ENCODE measurements around the gene TRIM36.

The TRIM36 gene

DNA sequence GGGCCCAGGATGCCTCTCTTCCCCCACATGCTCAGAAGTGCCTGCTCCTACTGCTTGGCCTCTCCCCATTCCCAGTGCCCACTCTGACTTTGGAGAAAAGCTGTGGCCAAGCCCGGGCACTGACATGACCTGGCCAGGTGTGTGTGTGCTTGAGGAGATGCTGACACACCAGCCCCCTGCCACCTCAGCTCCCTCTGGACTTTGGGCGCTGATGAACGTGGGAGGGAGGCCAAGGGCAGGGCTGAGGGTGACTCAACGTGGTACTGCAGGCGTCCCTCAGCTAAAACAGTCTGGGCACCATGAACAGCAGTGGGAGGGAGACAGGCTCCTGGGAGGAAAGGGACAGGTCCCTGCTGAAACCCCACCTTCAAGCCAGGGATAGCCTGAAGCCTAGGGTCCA lies 3.9 kb downstream of the TRIM36 start:
- DNase-seq (ENCODE audit: low read depth) = no peak

DNA sequence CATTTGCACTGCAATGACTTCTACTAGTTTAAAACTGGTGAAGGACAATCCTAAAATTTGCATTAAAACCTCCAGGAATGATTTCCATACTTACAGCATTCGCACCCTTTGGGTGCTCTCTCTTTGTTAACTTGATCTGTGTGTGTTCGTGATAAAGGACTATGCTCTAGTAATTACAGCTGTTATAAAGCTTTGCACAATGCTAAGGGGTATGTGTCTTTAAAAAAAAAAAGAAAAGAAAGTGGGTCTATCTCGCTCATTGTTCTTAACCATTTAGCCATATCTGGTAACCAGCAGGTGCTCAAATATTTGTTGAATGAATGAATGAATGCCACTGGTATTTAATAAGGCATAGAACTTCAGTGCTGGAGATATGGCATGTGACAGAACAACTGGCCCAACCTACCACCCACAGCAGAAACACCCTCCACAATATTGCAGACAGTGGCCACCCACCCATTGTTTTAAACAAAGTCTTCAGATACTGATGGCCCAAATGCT lies 8.7 kb downstream of the TRIM36 start:
- DNase-seq (ENCODE audit: low read depth) = no peak

DNA sequence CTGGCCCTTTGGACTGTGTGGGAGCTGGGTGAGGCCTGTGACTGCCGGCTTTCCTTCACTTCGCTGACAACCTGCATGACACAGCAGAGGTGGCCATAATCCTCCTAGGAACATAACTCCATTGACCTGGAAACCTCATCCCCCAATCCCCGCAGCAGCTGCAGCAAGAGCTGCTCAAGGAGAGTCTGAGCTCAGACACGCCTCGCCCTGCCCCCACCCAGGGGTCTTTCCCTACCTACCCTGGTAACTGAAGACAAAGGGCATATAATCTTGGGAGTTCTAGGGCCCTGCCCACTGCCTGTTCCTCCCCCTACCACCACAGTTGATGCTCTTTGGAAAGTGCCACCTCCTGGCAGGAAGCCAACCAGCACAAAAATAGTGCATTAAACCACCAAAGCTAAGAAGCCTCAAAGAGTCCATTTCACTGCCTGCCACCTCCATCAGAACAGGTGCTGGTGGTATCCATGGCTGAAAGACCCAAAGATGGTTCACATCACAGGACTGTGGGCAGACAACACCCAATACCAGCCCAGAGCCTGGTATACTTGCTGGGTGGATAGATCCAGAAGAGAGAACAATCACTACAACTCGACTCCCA lies 18.4 kb downstream of the TRIM36 start:
- no peak for DNase-seq (ENCODE audit: low read depth)

DNA sequence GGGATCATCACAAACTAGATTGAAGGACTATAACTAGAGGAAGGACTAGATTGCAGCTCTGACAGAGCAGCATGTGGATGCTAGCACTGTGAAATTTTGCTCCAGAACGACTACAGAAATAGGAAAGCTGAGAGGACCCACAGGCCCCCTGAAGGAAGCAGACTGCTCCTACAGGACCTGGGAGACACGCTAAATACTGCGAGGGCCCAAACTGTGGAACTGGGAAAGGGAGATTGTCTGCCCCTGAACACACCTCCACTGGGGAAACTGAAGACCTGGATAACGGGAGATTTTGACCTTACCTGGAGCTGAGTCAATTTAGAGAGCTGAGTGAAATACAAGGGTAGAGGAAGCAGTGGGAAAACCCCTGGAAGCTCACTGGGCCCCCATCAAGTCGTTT lies 19.2 kb downstream of the TRIM36 start:
- no peak for DNase-seq (ENCODE audit: low read depth)

DNA sequence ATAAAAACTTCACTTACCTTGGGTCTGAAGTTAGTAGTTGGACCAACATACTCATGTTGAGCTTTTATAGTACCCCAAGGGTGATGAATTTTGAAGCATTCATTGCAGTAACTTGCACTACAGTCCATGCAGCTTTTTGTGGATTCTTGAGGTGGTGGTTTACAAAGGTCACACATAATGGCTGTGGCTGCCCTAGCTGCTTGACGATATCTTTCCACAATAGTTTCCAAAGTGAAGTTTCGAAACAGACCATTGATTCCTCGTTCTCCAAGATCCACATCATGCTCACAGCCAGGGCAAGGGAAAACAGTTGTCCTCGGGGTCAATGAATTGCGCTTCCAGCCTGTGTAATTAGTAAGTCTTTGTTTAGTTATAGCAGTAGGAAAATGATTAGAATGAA lies 22.7 kb downstream of the TRIM36 start:
- no peak for DNase-seq (ENCODE audit: low read depth)

DNA sequence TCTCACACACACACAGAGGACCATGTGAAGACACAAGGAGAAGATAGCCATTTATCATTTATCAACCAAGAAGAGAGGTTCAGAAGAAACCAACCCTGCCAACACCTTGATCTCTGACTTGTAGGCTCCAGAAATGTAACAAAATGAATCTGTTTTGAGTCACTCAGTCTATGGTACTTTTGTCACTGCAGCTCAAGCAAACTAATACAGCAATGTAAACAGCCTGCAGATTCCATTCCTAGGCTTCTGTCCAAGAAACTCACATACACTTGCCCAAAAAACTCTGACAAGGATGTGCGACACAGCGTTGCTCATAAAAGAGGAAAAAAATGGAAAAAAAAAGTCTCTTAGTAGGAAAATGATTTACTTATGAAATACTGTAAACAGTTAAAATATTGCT lies 33.4 kb downstream of the TRIM36 start:
- no peak for DNase-seq (ENCODE audit: low read depth)

DNA sequence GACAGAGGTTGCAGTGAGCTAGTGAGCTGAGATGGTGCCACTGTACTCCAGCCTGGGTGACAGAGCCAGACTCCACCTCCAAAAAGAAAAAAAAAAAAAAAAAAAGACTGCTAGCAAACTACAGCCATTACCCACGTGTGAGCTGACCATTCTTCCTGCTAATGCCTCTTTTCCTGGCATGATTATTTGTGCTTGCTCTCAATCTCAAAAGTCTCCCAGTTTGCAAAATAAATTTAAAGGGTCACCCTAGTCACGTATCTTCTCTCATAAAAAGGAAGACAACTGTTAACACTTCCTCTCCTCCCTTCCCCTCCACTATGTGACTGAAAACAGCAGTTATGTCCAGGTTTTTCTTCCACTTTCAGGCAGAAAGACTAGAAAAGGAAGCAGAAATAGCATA lies 37.2 kb downstream of the TRIM36 start:
- no peak for DNase-seq (ENCODE audit: low read depth)

DNA sequence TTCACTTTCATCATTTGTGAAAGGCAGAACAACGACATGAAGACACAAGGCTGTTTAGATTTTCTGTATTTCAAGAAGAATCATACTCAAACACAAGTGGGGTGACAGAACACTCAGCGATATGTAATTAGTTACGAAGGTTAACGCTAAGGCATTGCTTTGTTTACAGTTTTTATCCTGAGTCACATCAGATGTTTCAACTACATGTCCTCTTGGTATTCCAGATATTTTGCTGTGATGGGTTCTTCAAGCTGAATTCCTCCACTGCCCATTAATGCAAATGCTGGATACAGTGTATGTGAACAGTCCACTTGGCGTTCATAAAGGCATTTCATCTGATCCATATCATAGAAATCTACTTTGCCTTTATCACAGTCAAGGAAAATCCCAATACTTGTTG lies 43.4 kb downstream of the TRIM36 start:
- no peak for DNase-seq (ENCODE audit: low read depth)

DNA sequence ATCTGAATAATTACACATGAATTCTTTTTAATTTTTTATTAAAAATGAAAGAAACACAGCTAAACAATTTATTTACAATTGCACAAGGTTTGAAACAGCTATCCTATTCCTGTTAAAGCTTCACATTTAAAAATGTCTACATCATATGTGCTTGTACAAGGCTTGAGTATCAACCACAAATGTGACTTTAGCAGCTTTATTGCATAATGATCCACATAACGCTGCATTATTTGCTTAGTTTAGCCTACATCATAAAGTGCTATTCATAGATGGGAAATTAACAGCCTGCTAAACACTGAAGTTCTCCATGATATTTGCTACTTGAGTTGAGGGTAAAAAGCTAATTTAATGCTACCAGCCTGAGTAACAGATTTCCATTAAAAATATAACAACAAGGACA lies 45.0 kb downstream of the TRIM36 start:
- DNase-seq (ENCODE audit: low read depth) = no peak

DNA sequence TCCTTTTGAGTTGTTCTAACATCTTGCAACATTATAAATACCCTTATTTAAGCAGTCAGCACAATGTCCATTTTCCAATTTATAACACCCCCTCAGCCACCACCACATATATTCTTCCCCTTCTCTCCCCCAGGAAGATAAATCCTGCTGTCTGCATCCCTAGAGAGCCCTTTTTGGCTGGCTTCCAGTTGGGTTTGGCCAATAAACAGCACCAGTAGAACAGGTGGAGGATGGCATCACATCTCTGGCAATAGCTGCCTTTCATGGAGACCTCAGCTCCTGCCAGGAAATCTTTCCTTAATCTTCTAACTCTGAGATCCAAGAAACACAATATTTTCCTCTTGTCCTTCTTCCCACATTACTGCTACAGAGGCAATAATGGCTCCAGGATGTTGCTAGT lies 53.7 kb downstream of the TRIM36 start:
- no peak for DNase-seq (ENCODE audit: low read depth)

DNA sequence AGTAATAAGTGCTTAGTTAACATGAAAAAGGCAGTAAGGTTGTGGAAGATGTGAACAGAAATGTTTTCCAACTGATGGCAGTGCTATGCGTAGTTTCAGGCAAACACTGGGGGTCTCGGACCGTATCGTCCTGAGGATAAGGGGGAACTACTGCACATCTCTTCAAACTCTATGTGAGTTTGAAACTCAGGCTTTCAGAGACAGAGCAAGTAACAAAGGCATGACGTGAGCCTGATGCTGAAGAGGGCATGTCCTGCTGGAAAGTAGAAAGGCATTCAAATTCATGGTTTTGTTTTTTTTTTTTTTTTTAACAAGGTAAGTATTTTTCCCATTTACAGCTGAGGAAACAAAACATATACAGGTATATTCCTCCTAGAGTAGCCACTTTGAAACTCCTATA lies 59.9 kb downstream of the TRIM36 start:
- no peak for DNase-seq (ENCODE audit: low read depth)

DNA sequence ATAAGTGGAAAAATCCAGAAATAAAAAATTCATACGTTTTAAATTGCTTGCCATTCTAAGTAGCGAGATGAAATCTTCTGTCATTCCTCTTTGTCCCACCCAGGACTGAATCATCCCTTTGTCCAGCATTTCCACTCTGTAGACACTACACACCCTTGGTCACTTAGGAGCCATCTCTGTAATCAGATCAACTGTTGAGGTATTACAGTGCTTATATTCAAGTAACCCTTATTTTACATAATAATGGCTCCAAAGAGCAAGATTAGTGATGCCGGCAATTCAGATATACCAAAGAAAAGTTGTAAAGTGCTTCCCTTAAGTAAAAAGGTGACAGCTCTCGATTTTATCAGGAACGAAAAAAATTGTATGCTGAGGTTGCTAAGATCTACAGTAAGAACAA lies 60.4 kb downstream of the TRIM36 start:
- DNase-seq (ENCODE audit: low read depth) = no peak

DNA sequence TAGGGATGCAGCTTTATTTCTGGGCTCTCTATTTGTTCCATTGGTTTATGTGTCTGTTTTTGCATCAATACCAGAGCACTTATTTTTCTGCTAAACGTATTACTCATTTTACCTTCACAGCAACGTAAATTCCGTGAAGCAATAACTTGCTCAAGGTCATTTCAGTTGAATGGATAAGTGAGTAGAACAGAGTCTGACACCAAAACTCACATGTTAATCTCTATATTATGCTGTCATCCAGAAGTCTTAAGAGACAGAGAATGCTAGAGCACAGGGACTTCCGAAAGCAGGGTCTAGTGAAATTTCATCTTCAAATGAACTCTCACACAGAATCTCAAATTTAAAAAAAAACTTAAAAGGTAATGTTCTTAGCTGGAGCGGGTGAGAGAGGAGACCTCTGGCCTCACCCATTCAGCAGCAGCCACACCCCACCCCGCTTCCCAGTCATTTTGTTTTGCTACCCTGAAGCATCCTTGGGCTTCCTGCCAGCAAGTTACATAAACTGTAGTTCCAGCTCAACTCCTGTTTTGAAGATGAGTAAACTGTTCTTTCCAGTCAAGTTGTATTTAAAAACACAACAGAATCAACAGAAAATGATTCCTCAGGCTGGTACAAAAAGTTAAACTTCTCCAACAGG lies 69.3 kb downstream of the TRIM36 start:
- DNase-seq (ENCODE audit: low read depth) = no peak

DNA sequence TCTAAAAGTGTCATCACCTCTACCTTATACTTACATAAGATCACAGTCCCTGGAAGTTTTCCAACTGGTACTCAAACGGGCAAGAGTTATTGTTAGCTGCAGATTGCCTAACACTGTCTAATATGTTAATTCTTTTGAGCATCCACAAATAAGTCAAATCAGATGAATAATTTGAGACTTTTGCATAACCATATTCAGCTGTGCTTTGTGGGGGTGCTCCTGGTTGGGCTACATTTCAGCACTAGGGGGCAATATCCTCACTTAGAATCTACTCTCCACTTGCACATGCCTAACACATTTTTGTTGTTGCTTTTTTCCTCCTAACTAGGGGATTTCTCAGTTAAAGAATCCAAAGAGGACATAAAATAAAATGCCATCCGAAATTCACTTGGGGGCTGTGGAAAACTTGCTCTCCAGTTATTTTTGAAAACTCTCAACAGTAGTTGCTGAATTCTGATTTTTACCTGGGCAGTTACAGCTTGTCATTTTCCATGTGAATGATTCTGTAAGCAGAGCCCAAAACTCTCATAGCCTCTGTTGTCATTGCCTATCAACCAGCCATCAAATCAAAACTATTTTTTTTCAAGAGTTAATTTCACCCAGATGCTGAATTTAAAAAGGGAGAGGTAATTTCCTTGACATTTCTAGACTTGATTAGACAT lies 71.5 kb downstream of the TRIM36 start:
- no peak for DNase-seq (ENCODE audit: low read depth)

DNA sequence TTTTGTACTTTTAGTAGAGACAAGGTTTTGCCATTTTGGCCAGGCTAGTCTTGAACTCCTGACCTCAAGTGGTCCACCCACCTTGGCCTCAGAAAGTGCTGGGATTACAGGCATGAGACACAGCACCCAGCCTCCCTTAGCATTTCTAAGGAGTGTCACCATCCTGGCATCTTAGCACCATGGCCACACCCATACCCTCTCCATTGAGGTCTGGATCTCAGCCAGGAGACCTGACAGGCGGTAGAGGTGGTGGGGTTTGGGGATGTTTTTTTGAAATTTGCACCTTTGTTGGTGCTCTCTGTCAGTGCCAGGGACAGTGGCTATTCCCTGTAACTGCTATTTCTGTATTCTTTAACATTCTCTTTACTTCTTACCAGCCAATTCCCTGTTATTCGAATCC lies 72.5 kb downstream of the TRIM36 start:
- DNase-seq (ENCODE audit: low read depth) = no peak

DNA sequence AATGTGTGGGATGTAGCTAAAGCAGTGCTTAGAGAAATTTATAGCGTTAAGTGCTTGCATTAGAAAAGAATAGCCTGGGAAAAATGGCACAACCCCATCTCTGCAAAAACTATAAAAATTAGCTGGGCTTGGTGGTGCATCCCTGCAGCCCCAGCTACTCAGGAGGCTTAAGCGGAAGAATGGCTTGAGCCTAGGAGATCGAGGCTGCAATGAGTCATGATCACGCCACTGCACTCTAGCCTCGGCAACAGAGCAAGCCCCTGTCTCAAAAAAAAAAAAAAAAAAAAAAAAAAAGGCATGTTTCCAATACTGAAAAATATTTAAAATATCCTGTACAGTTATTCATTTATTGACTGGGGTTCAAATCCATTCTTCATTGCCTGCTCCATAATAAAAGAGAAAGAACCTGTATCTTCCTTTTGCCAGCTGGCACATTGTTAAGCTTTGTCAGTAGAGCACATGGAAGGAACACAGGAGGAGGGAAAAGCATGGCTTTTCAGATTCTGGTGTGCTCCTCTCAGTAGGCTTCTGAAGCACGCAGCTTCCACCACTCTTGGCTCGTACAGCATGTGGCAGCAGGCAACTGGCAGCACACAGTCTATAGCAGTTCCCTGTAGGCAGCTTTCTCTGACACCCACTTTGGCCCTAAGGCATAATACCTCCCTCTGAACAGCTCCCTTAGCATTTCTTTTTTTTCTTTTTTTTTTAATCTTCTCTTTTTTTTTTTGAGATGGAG lies 73.5 kb downstream of the TRIM36 start:
- no peak for DNase-seq (ENCODE audit: low read depth)

DNA sequence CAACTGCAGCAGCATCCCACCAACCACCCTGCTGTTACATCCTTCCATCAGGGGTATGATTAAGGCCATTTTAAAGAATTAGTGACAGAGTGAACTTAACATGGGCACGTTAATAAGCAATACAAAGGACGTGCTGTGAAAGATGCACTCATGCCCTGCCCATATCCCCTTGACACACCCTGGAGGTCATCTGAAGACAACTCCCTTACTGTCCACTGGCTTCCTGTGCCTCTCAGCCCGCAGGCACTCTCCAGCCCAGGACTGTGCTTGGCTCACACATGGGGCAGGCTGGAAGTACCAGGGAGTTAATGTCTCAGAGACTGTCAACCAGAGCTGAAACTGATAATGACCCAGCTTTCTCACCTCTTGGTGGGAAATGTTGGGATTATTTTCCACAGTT lies 81.8 kb downstream of the TRIM36 start:
- DNase-seq (ENCODE audit: low read depth) = no peak

DNA sequence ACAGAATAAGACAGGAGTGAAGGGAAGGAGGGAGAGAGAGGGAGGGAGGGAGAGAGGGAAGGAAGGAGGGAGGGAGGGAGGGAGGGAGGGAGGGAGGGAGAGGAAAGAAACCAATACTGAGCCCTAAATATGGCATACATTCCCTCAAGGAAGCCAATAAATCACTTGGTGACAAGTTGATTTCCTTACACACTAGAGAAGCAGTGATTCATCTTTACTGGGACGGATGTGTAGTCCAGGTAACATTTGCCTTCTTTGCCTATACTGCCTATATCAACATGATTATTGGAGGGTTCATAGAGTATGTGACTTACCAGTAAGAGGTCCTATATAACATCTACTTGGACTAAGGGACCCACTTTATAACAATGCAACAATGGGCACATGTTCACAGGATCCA lies 83.2 kb downstream of the TRIM36 start:
- no peak for DNase-seq (ENCODE audit: low read depth)

DNA sequence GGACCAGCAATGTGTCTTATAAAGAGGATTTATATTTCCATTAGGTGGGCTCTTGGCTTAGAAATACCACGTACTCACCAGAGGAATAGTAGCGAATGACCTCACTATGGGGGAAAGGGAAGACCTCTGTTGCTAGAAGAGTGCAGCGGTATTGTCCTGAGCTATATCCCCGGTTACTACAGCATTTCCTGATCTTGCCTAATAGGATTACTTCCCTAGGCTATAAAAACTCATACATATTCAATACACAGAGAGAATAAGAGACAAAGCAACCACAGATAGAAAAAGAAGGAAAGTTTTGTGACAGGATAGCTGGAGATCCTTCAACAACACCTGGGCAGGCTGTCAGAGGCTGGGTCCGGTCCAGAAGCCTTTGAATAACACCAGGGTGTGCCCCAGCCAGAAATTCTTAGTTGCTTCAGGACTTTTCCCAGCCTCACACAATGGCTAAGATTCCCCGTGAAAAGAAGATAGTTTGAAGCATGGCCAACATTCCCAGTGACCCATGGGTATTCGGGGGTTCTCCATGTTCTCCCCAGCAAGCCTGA lies 85.4 kb downstream of the TRIM36 start:
- no peak for DNase-seq (ENCODE audit: low read depth)

DNA sequence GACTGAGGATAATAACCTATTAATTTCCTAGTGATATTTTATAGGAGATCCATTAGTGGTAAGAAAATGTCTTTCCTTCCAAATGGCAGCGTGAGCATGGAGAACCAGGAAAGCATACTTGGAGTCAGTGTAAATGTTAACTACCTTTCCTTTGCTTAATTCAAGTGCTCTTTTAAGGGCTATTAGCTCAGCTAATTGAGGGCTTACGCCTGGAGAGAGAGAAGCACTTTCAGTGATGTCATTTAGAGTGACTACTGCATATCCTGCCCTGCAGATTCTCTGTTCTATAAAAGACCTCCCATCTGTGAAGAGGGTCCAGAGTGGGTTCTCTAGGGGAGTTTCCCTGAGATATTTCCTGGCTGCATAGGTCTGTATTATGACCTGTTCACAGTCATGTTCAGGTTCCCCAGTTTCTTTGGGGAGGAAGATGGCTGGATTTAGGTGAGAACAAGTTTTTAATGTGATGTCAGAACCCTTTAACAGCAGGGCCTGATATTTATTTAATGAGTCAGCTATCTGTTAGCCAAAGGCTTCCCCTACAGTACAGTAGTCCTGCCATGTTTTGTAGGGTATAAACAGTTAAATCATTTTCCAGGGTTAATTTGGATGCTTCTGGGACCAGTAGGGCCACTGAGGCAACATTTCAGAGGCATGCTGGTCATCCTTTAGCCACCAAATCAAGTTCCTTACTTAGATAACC lies 89.6 kb downstream of the TRIM36 start:
- DNase-seq (ENCODE audit: low read depth) = no peak
